HEK293T (cell line): ENCODE results near the gene VWA5B1.

Experiments used
- CTCF ChIA-PET: fragments of 350-600 bp; formaldehyde crosslinking; extraction: SDS; loops from one replicate; lab custom pipeline; 2021; ENCODE audit warnings: antibody characterized with exemption, inconsistent platforms; lab: Yijun Ruan, JAX
- POLR2A ChIA-PET: fragments of 350-600 bp; formaldehyde crosslinking; extraction: SDS; loops from one replicate; lab custom pipeline; 2020; ENCODE audit warnings: antibody characterized with exemption, inconsistent platforms; lab: Yijun Ruan, JAX
- DNase-seq: peaks from one replicate; pipeline ENCODE4 v3.0.0; 2012; ENCODE audit warnings: mixed read lengths; ENCODE audit errors: extremely low spot score
- ARNT ChIP-seq: fragments of 450-650 bp; IDR thresholded peaks from 2 replicates; pipeline ENCODE4 v1.6.1; 2017; ENCODE audit warnings: mild to moderate bottlenecking
- BHLHE40 ChIP-seq: fragments of 450-650 bp; IDR thresholded peaks from 2 replicates; pipeline ENCODE4 v1.6.1; 2016; ENCODE audit warnings: mild to moderate bottlenecking, moderate library complexity, borderline replicate concordance
- CTBP1 ChIP-seq: fragments of 450-650 bp; IDR thresholded peaks from 2 replicates; pipeline ENCODE4 v1.6.1; 2016; ENCODE audit warnings: borderline replicate concordance
- ELF4 ChIP-seq: fragments of 450-650 bp; IDR thresholded peaks from 2 replicates; pipeline ENCODE4 v1.6.1; 2017; ENCODE audit warnings: antibody characterized with exemption
- FOXA1 ChIP-seq: fragments of 450-650 bp; IDR thresholded peaks from 2 replicates; pipeline ENCODE4 v1.6.1; 2016; ENCODE audit warnings: mild to moderate bottlenecking
- FOXK2 ChIP-seq: fragments of 450-650 bp; IDR thresholded peaks from 2 replicates; pipeline ENCODE4 v1.6.1; 2016; ENCODE audit warnings: mild to moderate bottlenecking
- FOXM1 ChIP-seq: fragments of 450-650 bp; IDR thresholded peaks from 2 replicates; pipeline ENCODE4 v1.6.1; 2017; ENCODE audit warnings: mild to moderate bottlenecking, borderline replicate concordance
- HDGF ChIP-seq: fragments of 450-650 bp; IDR thresholded peaks from 2 replicates; pipeline ENCODE4 v1.6.1; 2017; ENCODE audit warnings: antibody characterized with exemption, borderline replicate concordance
- L3MBTL2 ChIP-seq: fragments of 450-650 bp; conservative IDR thresholded peaks from 2 replicates; pipeline ENCODE4 v1.6.1; 2016; ENCODE audit warnings: mild to moderate bottlenecking
- LEF1 ChIP-seq: fragments of 450-650 bp; IDR thresholded peaks from 2 replicates; pipeline ENCODE4 v1.6.1; 2017; ENCODE audit warnings: mild to moderate bottlenecking, borderline replicate concordance
- NFRKB ChIP-seq: fragments of 450-650 bp; IDR thresholded peaks from 2 replicates; pipeline ENCODE4 v1.6.1; 2016; ENCODE audit warnings: mild to moderate bottlenecking, moderate library complexity
- SP1 ChIP-seq: fragments of 450-650 bp; IDR thresholded peaks from 2 replicates; pipeline ENCODE4 v1.6.1; 2017
- SUZ12 ChIP-seq: fragments of 450-650 bp; IDR thresholded peaks from 2 replicates; pipeline ENCODE4 v1.6.1; 2016; ENCODE audit warnings: mild to moderate bottlenecking
- TARDBP ChIP-seq: fragments of 450-650 bp; IDR thresholded peaks from 2 replicates; pipeline ENCODE4 v1.6.1; 2016
- ZNF384 ChIP-seq: fragments of 450-650 bp; IDR thresholded peaks from 2 replicates; pipeline ENCODE4 v1.6.1; 2016
- TF ChIP-seq, protein P1 (sequence below): fragments of 450-650 bp; IDR thresholded peaks from 2 replicates; pipeline ENCODE4 v1.6.1; 2016

The VWA5B1 gene

DNA sequence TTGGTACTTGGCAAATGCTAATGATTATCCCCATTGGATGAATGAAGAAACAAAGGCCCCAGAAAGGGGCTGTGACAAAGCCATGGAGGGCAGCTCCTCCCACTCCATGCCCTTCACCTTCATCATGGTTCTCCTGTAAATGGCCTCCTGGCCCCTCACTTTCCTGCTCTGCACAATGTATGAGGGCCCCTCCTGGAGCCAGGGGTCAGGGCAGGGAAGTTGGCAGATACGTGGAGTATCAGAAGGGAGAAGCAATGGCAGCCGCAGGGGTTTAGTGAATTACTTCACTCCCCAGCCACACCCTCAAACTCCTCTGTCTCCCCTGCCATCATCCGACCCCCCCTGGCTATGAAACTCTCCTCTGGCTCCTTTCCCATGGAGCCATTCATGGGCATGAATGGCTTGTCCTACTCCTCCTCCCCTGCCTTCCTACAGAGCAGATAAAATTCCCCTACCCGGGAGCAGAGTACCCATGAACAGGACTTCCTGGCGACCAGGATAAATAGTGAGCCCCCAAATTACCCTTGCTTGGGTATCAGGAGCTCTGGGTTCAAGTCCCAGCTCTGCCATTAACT, 109.0 kb downstream of the VWA5B1 start:
- no peak for DNase-seq
- TF ChIP-seq LEF1 (no peak), ELF4 (no peak), CTBP1 (no peak), SUZ12 (no peak), SP1 (no peak), ZNF384 (no peak), BHLHE40 (no peak), NFRKB (no peak), L3MBTL2 (no peak), FOXK2 (no peak), HDGF (no peak), ARNT (no peak), FOXA1 (no peak), TARDBP (no peak), FOXM1 (no peak)
- TF ChIP-seq, protein P1, sequence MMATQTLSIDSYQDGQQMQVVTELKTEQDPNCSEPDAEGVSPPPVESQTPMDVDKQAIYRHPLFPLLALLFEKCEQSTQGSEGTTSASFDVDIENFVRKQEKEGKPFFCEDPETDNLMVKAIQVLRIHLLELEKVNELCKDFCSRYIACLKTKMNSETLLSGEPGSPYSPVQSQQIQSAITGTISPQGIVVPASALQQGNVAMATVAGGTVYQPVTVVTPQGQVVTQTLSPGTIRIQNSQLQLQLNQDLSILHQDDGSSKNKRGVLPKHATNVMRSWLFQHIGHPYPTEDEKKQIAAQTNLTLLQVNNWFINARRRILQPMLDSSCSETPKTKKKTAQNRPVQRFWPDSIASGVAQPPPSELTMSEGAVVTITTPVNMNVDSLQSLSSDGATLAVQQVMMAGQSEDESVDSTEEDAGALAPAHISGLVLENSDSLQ, result no peak
- ChIA-PET CTCF (no interaction called here), POLR2A (no interaction called here)

DNA sequence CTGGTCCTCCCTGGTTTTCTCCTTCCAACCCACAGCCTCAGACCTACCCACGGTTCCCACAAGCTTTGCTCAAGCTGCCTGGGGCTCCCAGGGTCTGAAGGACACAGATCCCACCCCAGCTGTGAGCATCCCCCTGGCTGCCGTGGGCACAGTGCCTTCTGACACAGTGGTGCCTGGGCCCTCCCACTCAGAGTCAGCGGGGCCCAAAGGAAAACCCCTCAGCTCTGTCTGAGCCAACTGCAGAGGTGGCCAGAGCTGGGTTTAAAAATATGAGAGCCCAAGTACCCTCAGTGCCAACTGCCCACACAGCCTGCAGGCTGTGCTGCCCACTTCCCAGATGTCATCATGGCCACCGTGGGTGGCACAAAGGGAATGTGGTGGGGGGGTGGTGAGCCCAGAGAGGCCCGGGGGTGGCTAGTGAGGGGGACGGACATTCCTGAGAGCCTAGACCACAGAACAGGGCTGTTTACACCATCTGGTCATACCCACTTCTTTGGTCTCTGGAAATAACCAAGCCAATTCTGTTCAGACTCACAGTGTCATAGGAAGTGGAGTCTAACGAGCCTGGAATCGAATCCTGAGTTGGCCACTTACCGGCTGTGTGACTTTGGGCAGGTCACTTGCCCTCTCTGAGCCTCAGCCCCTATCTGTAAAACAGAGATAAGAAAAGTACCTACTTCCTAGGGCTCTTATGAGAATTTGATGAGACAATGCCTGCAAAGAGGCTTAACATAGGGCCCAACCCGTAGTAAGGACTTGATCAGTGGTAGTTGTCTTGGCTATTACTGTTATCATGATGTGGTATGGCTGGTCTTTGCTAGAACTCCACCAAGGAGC, 109.9 kb downstream of the VWA5B1 start:
- no peak for DNase-seq
- CTCF ChIA-PET, result no interaction called here
- TF ChIP-seq FOXM1 (no peak), FOXA1 (no peak), HDGF (no peak), FOXK2 (no peak), SUZ12 (no peak), ZNF384 (no peak), BHLHE40 (no peak), CTBP1 (no peak), ELF4 (no peak), TARDBP (no peak), SP1 (no peak), NFRKB (no peak), ARNT (no peak), LEF1 (no peak), L3MBTL2 (no peak)
- TF ChIP-seq, protein P1, result no peak
- POLR2A ChIA-PET, result no interaction called here

DNA sequence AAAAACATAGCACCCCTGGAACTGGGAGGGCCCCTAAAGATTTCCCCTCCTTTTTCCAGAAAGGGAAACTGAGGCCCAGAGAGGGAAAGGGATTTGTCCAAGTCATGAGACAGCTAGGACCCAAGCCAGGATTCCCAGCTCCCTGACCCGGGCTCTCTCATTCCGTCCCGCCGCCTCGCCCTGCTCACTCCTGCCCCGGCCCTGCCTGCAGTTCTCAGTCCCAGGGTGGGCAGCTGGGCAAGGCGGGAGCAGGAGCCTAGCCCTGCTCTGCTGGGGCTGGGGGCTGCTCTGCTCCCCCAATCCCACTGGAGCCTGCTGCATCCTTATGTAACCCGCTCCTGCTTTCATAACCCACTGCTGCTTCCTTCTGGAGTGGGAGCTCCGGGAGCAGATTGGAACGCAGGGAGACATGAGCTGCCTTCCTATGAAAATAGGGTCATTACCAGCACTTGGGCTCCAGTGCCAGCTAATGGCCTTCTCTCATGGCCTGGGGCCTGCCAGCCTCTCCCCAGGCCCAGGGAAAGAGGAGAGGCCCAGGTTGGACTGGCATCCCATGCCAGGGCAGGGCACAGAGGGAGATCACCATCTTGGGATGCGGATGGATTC, 110.8 kb downstream of the VWA5B1 start:
- no peak for DNase-seq
- ChIA-PET CTCF (no interaction called here), POLR2A (no interaction called here)
- no peak for TF ChIP-seq FOXM1
- TF ChIP-seq, protein P1, result no peak
- TF ChIP-seq FOXA1, result no peak
- no peak for TF ChIP-seq ELF4
- no peak for TF ChIP-seq NFRKB
- no peak for TF ChIP-seq CTBP1
- no peak for TF ChIP-seq BHLHE40

DNA sequence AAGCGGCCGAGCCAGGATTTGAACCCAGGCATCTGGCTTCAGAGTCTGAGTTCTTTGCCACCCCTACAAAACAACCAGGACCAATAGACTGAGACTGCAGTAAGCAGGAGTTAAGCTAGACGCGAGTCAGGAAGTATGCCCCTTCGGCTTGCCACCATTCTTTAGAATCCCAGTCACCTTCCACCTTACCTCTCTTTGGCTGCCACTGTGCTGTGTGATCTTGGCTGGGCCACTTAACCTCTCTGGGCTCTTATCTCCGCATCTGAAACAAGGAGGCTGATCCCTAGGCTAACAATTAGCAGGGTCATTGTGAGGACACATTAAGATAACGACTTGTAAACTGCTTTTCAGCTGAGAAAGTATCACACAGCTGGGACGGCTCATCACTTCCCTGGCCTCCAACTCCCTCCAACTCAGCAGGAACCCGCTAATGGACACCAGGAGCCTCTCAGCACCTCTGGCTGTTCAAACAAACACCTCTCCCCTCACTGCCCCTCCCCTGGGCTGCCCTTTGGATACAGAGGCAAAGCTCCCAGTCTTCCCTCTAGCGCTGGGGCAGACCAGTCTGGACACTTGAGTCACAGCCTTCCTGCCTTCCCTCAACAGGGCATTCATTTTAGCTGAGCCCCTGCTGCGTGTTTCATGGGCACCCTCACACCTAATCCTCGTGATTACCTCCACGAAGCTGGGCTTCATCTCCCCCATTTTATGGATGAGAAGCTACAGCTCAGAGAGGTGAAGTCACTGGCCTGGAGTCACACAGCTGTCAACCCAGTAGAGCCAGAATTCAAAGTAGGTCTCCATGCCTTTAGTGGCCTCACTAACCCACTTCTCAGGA, 112.1 kb downstream of the VWA5B1 start:
- ChIA-PET POLR2A (no interaction called here), CTCF (interaction anchor here (0.8 kb wide), 1 partner anchor 25 kb away, joined by 3 read pairs; no protein-coding TSS in a partner anchor)
- TF ChIP-seq L3MBTL2 (no peak), NFRKB (no peak), BHLHE40 (no peak), FOXM1 (no peak), ELF4 (no peak), SUZ12 (no peak), SP1 (no peak), FOXA1 (no peak), LEF1 (no peak), TARDBP (no peak), FOXK2 (no peak), HDGF (no peak), ARNT (no peak), ZNF384 (no peak)
- TF ChIP-seq, protein P1, result no peak
- no peak for DNase-seq
